Measurements from ENCODE around the gene RAB27A.

DNA sequence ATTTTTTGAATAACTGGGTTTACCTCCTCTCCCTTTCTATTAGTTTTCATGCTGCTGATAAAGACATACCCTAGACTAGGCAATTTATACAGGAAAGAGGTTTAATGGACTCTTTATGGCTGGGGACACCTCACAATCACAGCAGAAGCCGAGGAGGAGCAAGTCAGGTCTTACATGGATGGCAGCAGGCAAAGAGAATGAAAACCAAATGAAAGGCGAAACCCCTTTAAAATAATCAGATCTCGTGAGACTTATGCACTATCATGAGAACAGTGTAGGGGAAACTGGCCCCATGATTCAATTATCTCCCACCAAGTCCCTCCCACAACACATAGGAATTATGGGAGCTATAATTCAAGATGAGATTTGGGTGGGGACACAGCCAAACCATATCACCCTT lies 90.9 kb downstream of the RAB27A start:
- TF ChIP-seq POLR2A (IDR thresholded peaks at IDR 0.05) (no peak), POLR2AphosphoS5 (IDR thresholded peaks at IDR 0.05) (no peak)
- TF ChIP-seq, protein P1, sequence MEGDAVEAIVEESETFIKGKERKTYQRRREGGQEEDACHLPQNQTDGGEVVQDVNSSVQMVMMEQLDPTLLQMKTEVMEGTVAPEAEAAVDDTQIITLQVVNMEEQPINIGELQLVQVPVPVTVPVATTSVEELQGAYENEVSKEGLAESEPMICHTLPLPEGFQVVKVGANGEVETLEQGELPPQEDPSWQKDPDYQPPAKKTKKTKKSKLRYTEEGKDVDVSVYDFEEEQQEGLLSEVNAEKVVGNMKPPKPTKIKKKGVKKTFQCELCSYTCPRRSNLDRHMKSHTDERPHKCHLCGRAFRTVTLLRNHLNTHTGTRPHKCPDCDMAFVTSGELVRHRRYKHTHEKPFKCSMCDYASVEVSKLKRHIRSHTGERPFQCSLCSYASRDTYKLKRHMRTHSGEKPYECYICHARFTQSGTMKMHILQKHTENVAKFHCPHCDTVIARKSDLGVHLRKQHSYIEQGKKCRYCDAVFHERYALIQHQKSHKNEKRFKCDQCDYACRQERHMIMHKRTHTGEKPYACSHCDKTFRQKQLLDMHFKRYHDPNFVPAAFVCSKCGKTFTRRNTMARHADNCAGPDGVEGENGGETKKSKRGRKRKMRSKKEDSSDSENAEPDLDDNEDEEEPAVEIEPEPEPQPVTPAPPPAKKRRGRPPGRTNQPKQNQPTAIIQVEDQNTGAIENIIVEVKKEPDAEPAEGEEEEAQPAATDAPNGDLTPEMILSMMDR (IDR thresholded peaks at IDR 0.05): no peak

Measured in gastroesophageal sphincter (tissue), 3 donors.